ENCODE measurements around the gene FAM83F. TPM values are rescaled to one million over a fixed set of nuclear protein-coding genes. Genes with fewer than 3 reads are reported as not detected.
"Not testable (repeated sequence)": the region's sequence is repeated elsewhere in the genome, so short reads cannot be mapped to it uniquely, and the experiment has no call there.

FAM83F gene
- total RNA-seq, 1 donor from 2014 or later: not detected

DNA sequence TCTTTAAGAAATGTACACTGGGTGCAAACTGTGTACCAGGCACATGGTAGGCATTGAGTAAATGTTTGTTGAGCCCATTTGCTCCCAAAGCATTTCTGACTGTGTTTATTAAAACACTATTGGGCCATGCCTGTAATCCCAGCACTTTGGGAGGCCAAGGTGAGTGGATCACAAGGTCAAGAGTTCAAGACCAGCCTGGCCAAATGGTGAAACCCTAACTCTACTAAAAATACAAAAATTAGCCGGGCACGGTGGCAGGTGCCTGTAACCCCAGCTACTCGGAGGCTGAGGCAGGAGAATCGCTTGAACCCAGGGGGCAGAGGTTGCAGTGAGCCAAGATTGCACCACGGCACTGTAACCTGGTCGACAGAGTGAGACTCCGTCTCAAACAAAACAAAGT lies 1.9 kb upstream of the FAM83F start:
- DNase-seq (ENCODE audit: low read depth in 2 of 2): not testable (repeated sequence)

DNA sequence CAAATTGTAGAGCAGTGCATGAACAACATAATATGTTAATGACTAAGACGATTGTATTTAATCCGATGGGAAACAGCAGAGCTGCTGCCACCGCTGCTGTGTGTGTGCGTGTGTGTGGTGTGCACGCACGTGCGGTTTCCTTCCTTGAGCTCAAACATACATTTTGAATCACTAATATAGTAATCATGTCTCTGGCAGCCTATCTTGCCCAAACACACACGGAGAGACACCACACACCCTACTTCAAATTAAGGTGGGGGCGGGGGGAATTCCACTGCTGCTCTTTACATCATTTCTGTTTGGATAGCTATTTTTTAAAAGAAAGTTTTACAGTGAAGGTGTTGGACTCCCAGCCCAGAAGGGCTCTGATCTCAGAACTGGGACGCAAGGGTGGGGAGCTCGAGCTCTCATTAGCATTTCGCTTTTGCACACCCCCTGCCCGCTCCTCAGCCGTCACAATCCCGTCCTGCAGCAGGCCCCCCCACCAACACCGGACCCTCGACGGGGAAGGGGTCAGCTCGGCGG lies 651 bp upstream of the FAM83F start:
- DNase-seq (ENCODE audit: low read depth in 2 of 2): peak in 1 of 2 donors; percentile 16

DNA sequence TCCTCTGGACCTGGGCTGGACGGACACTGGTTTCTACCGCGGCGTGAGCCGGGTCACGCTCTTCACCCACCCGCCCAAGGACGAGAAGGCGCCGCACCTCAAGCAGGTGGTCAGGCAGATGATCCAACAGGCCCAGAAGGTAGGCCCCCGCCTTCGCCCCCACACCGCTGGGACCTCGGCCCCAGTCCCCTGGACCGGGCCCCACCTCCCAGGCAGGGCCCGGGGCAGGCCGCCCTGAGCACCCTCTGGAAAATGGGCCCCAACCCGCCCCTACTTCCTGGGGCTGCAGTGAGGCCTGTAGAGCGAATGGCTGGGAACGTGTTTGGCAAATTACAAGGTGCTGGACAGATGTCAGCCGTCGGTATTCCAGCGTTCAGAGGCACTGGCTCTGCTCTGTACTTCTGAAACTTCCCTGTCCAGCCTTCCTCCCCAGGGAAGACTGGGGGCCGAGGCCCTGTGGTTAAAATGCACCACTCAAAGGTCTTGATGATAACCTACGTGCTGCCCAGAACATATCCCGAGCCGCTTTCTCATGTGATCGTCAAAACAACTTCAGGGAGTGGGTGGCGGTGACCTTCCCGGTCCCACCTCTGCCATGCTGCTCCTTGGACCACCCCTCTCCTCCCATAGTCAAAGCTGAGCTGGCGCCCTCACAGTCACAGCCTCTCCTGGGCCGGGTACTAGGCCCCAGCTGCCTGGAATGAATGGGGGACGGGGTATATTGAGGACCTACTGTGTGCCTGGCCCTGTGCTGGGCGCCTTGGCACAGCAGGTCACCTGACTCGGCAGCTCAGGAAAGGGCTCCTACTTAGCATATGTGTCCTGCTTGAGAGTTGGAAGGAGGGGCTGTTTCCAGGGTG lies 869 bp downstream of the FAM83F start:
- no peak for DNase-seq (ENCODE audit: low read depth in 2 of 2)

DNA sequence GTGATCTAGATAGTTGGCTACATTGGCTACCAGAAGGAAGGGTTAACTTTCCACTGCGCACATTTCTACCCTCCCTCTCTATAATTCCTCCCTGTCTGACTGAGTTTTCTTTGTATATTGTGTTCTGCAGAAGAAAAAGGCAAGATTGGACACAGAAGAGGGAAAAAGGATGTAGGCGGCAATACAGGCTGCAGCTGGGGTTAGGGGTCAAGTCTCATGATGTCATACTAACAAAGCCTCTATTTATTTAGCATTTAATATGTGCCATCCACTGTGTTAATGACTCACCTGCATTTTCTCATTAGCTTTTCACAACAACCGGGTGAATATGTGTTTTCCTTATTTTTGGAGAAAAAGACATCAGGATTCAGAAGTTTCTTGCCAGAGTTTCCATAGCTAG lies 2.0 kb downstream of the FAM83F start:
- DNase-seq (ENCODE audit: low read depth in 2 of 2): peak in 1 of 2 donors; percentile 13

DNA sequence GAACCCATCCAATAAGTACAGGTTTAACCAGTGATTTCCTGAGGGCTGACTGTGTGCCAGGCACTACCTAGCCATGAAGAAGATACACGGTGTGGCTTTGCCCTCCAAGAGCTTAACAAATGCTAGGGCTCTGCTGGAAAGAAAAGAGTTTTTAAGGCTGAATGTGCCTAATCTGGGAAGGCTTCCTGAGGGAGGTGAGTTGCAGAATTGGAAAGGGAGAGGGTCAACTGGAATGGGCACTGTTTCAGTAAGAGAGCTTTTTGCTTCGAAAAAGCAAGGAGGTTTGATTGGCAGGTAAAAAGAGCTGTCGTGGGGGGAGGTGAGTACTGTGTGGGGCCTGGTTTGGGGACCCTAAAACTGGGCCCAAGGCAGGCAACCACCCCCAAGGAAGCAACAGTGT lies 2.7 kb downstream of the FAM83F start:
- no peak for DNase-seq (ENCODE audit: low read depth in 2 of 2)

DNA sequence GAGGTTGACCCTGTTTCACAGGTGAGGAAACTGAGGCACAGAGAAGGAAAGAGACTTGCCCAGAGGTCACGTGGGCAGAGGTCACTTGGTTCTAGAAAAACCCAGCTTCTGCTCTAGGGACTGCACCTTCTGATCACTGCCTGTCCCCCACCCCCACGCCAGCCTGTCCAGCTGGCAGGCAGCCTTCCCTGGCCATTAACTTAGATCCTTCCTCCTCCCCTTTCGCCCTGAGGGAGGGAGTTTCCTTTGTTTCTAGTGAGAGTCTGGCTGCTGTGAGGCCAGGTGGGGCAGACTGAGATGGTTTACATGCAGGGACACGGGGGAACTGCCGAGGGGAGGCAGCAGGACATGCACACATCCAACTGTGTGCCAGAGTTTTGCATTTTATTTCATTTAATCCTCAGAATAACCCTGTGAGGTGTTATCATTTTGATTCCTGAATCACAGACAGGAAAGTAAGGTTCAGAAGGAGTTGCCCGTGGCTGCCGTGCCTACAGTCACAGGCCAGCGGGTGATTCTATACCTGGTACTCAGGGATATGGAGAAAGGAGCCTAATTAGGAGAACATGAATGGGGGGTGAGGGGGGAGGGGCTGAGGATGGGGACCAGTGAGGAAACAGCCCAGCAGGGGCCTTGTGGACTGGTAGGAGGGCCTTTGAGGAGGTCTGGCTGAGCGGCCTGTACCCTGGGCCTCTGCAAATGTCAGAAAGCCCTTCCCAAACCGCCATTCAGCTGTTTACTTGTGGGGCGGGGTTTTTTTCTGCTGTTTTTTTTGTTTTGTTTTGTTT lies 3.4 kb downstream of the FAM83F start:
- DNase-seq (ENCODE audit: low read depth in 2 of 2): peak in 1 of 2 donors; percentile 58

DNA sequence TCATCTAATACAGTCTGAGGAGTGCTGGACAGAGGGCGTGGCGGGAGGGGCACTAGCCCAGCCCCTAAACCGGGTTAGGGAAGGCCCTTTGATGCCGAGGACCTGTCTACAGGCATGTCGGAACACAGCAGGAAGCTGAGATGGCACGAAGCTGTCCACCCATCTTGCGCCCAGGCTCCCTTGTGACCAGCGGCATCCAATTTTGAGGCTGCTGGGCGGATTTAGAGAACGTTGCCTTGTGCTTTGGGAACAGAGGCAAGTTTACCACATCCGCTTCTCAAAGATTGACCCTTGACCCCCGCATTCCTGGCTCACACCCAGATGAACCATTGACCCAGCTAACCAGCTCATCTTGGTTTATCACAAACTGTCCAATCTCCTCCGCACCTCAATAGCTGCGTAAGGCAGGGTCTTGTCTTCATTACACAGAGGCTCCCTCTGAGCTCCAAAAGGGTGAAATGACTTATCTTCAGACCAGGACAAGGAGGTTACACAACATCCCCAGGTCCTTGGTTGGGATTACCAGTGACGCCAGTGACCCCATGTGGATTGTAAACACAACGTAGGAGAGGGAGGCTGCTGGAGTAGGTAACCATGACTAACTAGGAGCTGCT lies 4.5 kb downstream of the FAM83F start:
- no peak for DNase-seq (ENCODE audit: low read depth in 2 of 2)

DNA sequence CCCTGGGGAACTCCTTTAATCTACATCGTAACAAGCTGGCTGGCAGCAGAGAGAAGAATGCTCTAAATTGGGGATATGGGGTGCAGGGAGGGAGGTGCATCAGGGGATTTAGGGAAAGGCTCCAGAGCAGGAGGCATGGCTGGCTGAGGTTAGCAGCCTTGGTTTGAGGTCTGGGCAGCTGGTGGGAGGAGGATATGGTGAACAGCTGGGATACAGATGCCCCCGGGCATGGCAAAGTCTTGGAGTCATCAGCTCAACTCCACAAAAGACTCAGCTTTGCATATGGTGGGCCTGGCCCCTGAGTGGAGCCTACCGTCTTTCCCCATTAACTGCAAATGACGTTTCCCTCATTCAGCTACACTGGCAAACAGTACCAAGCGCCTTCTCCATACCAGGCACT lies 5.4 kb downstream of the FAM83F start:
- DNase-seq (ENCODE audit: low read depth in 2 of 2): no peak

DNA sequence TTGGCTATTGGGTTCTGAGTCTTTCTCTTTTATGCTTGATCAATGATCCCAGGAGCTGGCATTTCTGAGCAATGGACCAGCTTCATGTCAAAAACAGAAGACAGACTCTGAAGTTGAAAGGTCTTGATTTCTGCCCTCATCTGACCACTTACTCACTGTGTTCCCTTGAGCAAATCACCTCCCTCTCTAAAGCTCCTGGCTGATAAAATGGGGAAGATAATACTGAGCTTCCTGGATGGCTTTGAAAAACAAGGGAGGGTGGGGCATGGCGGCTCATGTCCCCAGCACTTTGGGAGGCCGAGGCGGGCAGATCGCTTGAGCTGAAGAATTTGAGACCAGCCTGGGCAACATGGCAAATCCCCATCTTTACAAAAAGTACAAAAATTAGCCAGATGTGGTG lies 6.4 kb downstream of the FAM83F start:
- DNase-seq (ENCODE audit: low read depth in 2 of 2): no peak

DNA sequence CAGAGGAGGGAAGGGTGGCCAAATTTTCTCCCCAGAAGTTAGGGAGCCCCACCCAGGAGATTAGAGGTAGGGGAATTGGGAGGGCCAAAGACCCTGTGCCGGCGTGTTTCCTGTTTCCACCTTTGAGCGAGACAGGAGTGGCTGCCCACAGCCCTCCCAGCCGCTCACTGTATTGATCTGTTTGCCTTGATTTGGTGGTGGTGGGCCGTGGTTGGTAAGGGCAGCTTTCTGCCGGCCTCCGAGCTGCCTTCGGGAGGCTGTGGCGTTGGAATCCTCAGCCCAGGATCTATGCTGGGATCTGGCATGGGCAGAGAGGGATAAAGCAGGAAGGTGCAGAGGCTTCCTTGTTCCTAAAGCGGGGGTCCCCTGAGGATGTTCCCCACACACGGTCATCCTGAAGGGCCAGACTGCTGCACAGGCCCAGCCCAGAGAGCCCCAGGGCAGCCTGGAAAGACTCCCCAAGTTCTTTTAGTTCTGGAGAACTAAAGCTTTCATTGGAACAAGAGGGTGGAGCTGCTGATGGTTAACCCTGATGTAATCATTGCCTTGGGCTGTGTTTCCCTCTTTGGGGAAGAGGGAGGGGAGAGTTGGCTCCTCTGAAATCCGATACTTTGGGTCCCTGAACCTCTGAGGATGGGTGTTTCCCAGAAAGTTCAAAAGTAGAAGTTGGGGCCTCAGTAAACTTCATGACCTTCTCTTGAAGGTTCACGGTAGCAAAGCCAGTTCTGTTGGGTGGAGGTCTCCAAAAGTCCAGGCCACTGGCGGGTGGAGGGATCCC lies 7.2 kb downstream of the FAM83F start:
- DNase-seq (ENCODE audit: low read depth in 2 of 2): no peak

DNA sequence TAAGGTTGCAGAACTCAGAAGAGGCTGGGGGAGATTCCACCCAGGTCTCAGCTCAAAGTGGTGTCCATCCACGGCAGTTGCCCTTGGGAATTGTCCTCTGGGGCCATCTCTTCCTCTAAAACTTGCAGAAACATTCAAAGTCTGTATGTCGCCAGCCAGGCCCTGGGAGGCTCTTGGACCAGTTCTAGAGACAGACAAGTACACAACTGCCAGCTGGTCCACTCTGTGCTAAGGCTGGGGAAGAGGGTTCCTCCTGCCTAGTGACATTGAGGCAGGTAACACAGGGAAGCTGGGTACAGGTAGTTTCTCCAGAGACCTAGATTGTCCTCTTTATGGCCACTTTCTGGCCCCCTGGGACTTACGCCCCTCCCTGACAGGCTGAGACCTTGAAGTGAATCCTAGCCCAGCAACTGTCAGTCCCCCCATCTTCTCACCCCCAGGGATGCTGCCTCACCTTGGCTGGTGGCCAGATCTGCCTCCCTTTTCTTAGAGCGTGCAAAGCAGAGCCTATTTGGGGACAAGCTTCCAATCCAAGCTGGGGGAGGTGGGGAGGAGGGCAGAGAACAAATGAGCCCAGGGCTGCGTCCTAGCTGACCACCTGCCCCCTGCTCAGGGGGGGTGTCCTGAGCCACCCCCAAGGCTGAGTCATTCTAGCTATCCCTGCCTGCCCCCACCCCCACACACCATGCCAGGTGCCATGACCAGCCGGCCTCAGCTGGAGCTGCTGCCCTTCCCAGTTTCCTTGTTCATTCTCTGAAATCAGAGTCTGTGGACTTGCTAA lies 8.4 kb downstream of the FAM83F start:
- DNase-seq (ENCODE audit: low read depth in 2 of 2): no peak

DNA sequence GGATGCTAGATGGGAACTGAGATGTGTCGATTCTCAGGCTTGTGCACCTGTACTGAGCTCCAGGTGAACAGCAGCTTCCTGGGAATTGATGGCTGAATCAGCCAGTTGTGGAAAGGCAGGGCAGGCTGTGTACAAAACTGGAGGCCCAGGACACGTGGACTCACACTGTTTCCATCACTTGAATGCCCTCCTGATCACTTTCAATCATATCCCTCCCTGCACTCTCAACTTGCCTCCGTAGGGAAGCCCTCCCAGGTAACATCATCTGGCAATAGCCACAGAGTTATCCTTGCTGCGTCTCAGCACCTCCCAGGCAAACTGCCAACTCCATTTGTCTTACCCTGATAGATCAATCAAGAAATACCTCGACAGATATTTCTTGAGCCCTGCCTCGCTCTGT lies 10.1 kb downstream of the FAM83F start:
- no peak for DNase-seq (ENCODE audit: low read depth in 2 of 2)

DNA sequence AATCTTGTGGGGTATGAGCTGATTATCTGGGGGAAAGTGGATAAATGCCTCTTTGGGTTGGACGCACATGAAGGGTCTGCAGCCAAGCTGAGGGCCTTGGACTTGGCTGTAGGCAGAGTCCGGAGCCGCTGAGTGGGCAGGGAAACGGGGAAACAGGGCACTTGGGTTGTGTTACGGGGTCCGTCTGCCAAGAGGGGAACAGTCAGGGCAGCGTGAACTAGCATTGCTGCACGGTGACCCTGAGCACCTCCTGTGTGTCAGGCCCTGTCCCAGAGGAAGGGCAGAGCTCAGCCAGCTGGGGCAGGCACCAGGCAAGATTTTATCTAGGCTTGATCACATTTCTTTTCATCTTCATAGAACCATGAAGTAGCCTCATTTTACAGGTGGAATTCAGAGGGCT lies 11.9 kb downstream of the FAM83F start:
- DNase-seq (ENCODE audit: low read depth in 2 of 2): no peak

DNA sequence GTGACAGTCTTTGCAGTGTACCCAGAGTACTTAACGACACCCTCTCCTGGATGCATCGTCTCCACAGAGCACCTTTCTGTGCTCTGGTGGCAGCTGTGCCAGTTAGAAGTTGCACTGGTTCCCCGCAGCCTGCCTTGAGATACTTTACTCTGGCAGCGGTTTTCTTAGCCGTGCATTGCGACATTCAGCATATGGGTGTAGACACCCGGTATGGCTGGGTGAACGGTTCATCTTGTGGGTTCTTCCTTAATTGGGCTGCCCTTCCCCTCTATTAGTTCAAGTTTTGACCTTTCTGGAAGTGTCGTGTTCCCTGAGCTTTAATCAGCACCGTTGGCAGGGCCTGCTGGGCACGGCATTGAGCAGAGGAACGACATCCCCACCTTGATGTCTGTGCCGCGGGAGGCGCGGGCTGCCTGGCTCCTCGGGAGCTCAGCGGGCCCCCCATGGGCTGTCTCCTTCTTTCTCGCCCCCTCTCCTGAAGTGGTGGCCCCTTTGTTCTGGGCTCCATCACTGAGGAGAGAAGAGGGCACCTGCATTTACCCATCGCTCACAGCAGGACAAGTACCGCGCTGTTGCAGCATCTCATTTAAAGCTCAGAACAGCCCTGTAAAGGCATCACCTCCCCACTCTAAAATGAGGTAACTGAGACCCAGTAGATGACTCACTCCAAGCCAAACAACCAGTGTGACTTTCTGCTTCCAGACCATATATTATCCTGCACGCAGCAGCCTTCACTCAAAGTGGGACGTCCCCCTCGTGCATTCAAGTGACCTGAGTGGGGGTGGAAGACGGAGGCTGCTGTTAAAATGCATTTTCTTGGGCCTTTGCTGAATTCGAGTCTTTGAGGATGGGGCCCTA lies 13.3 kb downstream of the FAM83F start:
- no peak for DNase-seq (ENCODE audit: low read depth in 2 of 2)

DNA sequence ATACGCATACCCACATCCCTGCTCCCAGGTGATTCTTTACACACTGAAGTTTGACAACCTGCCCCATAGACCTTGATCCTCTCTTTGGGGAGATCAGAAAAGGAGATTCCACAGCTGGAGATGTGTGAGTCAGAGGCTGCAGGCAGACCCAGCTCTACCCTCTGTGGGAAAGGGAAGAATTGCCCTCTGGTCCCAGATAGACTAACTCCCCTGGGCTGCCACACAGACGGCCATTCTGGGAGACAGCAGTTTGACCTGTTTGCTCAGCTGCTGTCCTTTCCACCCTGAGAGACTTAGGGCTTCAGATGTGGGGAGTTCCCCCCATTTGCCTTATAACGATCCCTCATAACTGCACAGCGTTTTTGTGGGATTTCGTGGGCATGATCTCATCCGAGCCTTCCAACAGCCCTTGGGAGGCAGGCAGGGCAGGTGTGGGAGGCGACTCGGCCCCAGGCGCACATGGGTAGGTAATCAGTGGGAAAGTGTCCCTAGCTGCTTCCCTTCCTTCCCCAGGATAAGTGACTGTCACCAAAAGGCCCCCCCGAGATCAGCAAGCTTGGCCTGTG lies 14.1 kb downstream of the FAM83F start:
- no peak for DNase-seq (ENCODE audit: low read depth in 2 of 2)

DNA sequence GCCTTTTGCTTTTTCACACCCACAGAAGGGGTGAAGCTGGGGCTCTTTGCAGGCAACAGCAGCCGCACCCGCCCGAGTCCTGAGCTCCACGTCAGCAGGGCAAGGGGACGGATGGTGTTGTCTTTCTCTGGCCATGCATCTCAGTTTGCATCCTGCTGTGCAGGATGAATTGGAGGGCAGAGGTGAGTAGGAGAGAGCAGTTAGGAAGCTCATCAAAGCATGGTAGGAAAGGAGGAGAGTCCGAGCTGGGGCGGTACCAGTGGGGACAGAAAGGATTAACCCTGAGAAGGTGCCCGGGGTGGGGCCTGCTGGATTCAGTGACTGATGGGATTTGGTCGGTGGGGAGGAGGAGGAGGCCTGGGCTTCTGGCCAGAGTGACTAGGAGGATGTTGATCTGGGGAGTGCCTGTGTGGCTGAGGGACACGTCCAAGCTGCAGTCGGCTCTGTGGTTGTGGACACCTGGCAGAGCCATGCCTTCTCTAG lies 14.6 kb downstream of the FAM83F start:
- no peak for DNase-seq (ENCODE audit: low read depth in 2 of 2)

DNA sequence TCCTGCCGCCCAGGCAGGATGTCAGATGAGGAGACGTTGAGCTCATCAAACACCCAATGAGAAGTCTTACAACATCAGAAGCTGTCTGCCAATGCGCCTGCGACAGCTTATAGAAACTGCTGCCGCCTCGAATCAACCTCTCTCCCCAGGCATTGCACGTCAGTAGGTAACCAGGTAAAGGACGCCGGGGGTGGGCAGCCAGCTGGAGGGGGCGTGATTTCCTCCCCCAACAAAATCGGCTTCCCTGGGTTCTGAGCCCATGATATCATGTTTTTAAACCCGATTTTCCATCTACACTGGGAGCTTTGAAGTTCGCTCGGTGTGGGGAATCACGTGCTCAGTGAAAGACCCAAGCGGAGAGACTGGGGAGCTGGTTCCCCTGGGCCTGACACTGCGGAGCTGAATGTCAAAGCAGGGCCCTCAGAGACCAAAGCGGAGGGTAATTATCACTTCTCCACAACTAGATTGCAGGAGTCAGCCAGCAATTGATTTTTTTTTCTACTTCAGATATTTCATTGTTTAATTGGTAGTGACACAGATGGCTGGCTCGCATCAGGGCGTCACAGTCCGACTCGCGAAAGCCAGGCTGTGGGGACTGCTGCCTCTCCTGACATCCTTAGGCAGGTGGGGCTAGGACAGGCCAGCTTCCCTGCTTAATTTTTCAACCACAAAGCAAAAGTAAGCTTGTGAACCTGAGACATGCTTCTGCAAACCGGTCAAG lies 15.4 kb downstream of the FAM83F start:
- DNase-seq (ENCODE audit: low read depth in 2 of 2): no peak

DNA sequence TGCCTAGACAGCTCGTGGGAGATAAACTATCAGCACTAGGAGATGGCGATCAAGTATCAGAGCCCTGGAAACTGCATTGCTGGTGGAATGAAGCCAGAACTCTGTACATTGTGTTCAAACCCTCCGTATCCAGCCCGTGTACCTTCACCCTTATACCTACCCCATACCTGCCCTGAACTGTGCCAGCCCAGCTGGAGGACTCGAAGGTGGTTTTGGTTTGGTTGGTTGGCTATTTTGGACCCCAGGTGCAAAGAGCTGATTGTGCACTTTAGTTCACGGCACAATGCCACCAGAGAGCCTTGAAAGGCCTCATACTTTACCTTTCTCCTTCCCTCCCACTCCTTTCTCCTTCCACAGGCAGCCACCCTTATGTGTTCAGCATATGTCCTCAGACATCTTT lies 16.0 kb downstream of the FAM83F start:
- DNase-seq (ENCODE audit: low read depth in 2 of 2): no peak

All from dermis microvascular lymphatic vessel endothelial cell (primary cell).